GM10847 (cell line): ENCODE measurements around the gene PTPRN2.

Experiments
- POLR2A ChIP-seq: IDR thresholded peaks from 2 replicates; pipeline ENCODE4 v1.6.1; 2011; ENCODE audit not compliant: insufficient read length; ENCODE audit errors: extremely low read depth

PTPRN2 gene

GRCh38 chr7:157690058-157690832, 897.4 kb downstream of the PTPRN2 start:
- no peak for TF ChIP-seq POLR2A

DNA sequence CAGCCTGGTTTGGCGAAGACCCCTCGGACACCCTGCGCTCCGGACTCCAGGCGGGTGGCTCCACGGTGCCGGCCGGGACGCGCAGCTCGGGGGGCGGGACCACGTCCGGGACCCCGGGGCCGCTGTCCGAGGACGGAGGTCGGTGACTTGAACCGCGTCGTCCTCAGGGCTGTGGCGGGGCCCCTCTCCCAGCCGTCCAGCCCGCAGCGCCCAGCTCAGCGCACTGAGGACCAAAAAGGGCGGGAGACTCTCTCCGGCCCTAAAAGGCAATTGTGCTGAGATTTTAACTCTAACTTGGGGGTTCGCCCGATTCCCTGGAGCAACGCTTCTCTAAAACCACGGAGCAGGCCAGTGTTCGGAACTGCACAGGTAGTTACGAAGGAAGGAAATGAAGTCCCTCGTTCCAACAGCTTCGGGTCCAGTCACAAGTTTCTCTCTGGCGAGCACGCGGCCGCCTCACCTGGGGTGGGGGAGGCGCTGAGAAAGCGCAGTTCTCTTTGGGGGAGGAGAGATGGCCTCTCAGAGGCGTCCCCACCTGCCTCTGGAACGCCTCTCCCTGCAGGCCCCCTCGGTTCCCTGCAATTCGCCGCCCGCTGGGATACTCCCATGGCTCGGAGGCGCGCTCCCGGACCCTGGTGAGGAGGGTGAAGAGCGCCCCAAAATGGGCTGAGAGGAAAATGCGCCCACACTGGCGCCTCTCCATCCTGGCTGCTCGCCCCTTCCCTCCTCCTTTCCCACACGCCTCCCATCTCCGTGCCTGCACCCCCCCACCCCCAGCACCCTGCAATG, 898.2 kb downstream of the PTPRN2 start:
- no peak for TF ChIP-seq POLR2A

DNA sequence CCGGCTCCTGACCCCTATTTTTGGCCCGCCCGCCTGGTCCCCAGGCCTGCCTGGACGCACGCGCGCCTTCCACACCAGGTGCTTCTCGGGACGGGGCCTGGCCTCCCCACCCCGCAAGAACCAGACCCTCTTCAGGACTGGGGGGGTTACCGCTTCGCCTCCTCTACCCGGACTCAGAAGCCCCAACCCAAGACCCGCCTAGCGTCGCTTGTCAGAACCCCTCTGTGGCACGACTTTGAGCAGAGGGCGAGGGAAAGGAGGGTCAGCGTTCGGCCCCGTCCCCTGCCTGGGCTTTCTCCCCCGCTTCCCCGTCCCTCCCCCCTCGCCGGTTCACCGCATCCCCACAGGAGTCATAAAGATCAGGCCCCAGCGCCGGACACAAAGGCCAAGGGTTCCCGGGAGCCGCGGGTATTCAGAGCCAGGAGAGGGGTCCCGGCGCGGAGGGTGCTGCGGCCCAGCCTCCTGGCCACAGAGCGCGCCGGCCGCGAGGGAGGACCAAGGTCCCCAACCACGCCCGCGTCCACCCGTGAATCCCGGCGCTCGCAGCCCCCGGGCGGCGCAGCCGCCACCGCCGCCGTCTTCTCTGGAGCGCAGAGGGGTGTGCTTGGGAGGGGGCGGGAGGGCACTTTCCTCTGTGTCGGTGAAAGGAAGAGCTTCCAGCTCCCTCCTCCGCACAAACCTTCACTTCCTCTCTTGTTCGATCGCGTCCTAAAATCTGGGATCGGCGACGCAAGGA, 898.9 kb downstream of the PTPRN2 start:
- TF ChIP-seq POLR2A: no peak

- TF ChIP-seq POLR2A: no peak
Measured at GRCh38 chr7:157687845-157688532, 899.6 kb downstream of the PTPRN2 start.

GRCh38 chr7:157687158-157687557, 900.5 kb downstream of the PTPRN2 start:
- no peak for TF ChIP-seq POLR2A

DNA sequence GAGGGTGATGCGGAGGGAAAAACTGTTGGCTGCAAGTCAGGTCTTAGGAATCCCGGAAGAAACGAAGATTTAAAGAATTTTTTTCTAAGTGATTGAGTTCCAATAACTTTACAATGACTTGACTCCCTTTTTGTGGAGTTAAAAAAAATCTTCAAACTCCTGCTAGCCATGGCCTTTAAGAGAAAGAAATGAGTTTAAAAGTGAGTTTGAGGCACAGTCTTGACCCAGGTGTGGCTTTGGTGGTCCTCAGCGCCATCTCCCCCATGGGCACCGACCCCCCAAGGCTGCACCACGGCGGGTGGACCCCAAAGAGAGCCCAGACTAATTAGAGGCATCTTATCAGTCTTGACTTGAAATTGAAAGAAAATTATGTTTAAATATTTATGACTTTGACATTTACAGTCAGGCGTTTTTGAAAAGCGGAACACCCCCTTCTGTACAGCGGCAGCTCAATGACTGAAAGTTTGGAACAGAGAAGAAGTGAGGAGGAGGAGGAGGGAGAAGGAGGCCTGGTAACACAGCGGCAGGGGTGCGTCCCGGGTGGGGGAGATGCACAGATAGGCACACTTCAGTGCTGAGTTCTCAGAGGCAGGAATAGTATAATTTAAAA, 901.2 kb downstream of the PTPRN2 start:
- TF ChIP-seq POLR2A: no peak

- TF ChIP-seq POLR2A: no peak
Measured at GRCh38 chr7:157685430-157686284, 902.0 kb downstream of the PTPRN2 start.

- TF ChIP-seq POLR2A: no peak
Measured at GRCh38 chr7:157684909-157685429, 902.7 kb downstream of the PTPRN2 start.

GRCh38 chr7:157684157-157684908, 903.3 kb downstream of the PTPRN2 start:
- no peak for TF ChIP-seq POLR2A

DNA sequence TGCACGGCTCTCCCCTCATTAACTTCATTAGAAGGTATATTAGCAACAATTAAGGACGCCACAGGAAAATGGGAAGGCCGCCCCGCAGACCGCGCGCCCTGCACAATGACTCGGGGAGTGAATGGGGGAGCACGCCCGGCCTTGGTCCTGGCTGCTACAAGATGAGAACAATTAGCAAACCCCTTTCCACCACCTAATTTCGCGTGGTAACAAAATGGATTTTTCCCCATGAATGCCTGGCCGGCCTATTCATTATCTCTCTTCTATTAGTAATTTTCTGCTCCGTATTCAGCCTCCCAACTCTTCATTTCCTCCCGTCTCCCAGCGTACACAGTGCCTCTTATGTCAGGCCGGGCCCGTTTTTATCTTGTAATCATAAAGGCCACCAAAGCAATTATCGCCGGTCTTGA, 903.9 kb downstream of the PTPRN2 start:
- TF ChIP-seq POLR2A: no peak

DNA sequence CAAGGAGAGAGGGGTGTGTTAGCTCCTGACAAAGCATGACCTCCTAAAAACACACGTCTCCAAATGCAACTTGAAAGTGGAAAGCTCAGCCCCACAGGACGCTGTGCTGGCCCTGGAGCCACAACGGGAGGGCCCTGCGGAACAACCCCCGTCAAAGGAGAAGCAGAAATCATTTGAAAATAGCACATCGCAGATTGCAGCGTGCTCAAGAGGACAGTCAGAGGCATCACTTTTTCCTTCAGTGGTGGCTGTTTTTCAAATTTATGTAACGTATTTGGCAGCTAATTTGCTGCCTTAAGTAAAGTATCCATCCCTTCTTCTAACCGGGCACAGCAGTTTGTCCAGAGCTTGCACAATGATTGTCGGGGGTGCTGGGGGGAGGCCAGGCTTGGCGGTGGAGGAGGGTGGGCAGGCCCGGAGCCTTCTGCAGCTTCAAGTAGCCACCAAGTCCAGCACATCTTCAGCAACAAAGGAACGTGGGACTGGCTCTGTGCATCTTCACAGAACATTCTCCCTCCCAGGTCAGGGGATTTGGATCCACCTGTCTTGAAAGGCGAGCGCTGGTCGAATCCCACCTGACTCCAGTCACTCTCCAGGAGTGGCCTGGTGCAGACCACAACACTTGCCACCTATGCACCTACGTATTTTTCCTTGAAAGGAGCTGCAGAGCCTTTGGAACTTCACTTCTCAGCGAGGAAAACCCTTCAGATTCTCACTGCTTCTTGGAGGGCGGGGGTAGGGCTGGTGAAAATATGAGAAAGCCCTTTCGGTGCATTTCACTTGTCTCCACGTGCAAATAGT, 904.5 kb downstream of the PTPRN2 start:
- no peak for TF ChIP-seq POLR2A
